ENCODE results near the gene GPR31.

DNA sequence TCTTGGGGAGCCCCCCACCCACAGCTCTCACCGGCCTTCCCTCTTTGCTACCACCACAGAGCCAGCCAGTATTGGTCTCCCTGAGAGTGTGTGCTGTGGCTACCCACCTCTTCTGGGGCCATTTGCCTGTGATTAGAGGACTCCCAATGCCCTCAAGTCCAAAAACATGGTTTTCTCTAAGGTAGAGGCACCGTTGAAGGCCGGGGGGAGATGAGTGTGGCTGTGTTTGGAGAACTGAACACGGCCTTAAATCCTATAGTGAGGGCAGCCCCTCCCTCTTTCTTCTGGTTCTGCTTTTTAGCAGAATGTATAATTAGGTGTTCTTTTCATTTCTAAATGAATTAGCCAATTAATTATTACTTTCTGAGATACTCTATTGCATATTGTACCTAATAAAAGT, 32.4 kb downstream of the GPR31 start:
- TF ChIP-seq POLR2A (IDR thresholded peaks at IDR 0.05; ENCODE audit: low read depth) (no peak), EP300 (IDR thresholded peaks at IDR 0.05) (no peak), POLR2AphosphoS5 (IDR thresholded peaks at IDR 0.05) (no peak)
- TF ChIP-seq, protein P1, sequence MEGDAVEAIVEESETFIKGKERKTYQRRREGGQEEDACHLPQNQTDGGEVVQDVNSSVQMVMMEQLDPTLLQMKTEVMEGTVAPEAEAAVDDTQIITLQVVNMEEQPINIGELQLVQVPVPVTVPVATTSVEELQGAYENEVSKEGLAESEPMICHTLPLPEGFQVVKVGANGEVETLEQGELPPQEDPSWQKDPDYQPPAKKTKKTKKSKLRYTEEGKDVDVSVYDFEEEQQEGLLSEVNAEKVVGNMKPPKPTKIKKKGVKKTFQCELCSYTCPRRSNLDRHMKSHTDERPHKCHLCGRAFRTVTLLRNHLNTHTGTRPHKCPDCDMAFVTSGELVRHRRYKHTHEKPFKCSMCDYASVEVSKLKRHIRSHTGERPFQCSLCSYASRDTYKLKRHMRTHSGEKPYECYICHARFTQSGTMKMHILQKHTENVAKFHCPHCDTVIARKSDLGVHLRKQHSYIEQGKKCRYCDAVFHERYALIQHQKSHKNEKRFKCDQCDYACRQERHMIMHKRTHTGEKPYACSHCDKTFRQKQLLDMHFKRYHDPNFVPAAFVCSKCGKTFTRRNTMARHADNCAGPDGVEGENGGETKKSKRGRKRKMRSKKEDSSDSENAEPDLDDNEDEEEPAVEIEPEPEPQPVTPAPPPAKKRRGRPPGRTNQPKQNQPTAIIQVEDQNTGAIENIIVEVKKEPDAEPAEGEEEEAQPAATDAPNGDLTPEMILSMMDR (IDR thresholded peaks at IDR 0.05) = no peak

All from esophagus muscularis mucosa (tissue), 4 donors.